ENCODE results near the gene NRG3. TPM values are rescaled to one million over a fixed set of nuclear protein-coding genes. Genes with fewer than 3 reads are reported as not detected.

The NRG3 gene
- total and polyA plus RNA-seq, 2 of the 8 experiments (the other 6 are each of a cell fraction or from before 2014, with no cell fraction given), result 4.2 to 5.0 TPM

GRCh38 chr10:82399850-82400249 lies 524.9 kb downstream of the NRG3 start:
- no peak overlapping the region for H3K23ac ChIP-seq (ENCODE audit: insufficient read length)
- ChIA-PET CTCF (ENCODE audit: partially characterized antibody) (interaction anchor here (0.6 to 1.5 kb wide), 3 partner anchors 13 to 1544 kb away, joined by 3 read pairs; no protein-coding TSS in a partner anchor), POLR2A (ENCODE audit: partially characterized antibody) (no interaction called here)
- H3K4ac ChIP-seq (replicated peaks; ENCODE audit: insufficient read length, low read depth, low read length), result no peak overlapping the region
- H4K5ac ChIP-seq (ENCODE audit: insufficient read length, low read depth, low read length), result no peak overlapping the region
- peaks cover 0 to 2% (median 2%) of the 10 kb centered on the region in 4 experiments; a peak in 1 of 7 replicates for H3K4me1 ChIP-seq (replicated peaks in 1 of 4; ENCODE audit: control insufficient read depth in 3 of 4, insufficient read depth in 4 of 4, low read length in 3 of 4)
- no peak overlapping the region for H3K4me2 ChIP-seq (ENCODE audit: insufficient read depth in 1 of 2, low read depth in 2 of 2, low read length in 2 of 2)
- H3K56ac ChIP-seq (replicated peaks; ENCODE audit: insufficient read length, low read depth, low read length), result no peak overlapping the region
- FAIRE-seq, result no peak
- no peaks in the 10 kb centered on the region for H3K36me3 ChIP-seq (ENCODE audit: control insufficient read depth in 2 of 4, insufficient read depth in 4 of 4, low read length in 3 of 4)
- H2BK15ac ChIP-seq (ENCODE audit: low read length), result no peak overlapping the region
- H3K9me3 ChIP-seq (ENCODE audit: insufficient read depth in 2 of 2, low read depth in 1 of 2, low read length in 1 of 2), result no peaks in the 10 kb centered on the region
- no peak overlapping the region for H2BK120ac ChIP-seq (replicated peaks; ENCODE audit: low read depth, low read length)
- H3K27me3 ChIP-seq (replicated peaks in 1 of 4; ENCODE audit: control insufficient read depth in 3 of 4, extremely low read depth in 1 of 4, insufficient read depth in 3 of 4, low read length in 3 of 4), result no peaks in the 10 kb centered on the region
- no peak overlapping the region for H3K27ac ChIP-seq (ENCODE audit: low read depth, low read length)
- H3K79me1 ChIP-seq (ENCODE audit: low read depth, low read length), result no peaks in the 10 kb centered on the region
- no peak overlapping the region for H3K18ac ChIP-seq (ENCODE audit: extremely low read depth, low read length)
- H4K20me1 ChIP-seq (replicated peaks in 1 of 2; ENCODE audit: control insufficient read depth in 1 of 2, insufficient read depth in 2 of 2, low read length in 2 of 2), result no peaks in the 10 kb centered on the region
- DNase-seq (ENCODE audit: low read depth in 1 of 2, low spot score in 2 of 2), result no peak
- no peak overlapping the region for H2AFZ ChIP-seq (ENCODE audit: low read length)
- H3K14ac ChIP-seq (ENCODE audit: insufficient read length), result no peak overlapping the region
- H3K9ac ChIP-seq (replicated peaks in 1 of 4; ENCODE audit: extremely low read depth in 1 of 4, low read depth in 3 of 4, low read length in 3 of 4), result no peak overlapping the region
- H3K23me2 ChIP-seq (ENCODE audit: low read depth, low read length), result peaks cover 2% of the 10 kb centered on the region; the same call in 1 of the 2 replicates
- H2AK5ac ChIP-seq (ENCODE audit: low read depth, low read length), result no peak overlapping the region
- no peaks in the 10 kb centered on the region for H3K79me2 ChIP-seq (ENCODE audit: control insufficient read depth in 1 of 2, insufficient read depth in 2 of 2, low read length in 2 of 2)
- H3K4me3 ChIP-seq (ENCODE audit: extremely low read depth in 1 of 4, insufficient read depth in 2 of 4, low read depth in 3 of 4, low read length in 4 of 4), result no peak overlapping the region
- H4K8ac ChIP-seq (ENCODE audit: extremely low read depth, insufficient read depth, low read length), result no peak overlapping the region
- WGBS, 2 experiments (ENCODE audit: extremely low coverage in 1 of 2, insufficient coverage in 1 of 2, insufficient read length in 1 of 2, insufficient replicate concordance in 2 of 2, low coverage in 1 of 2, low lambda C conversion rate in 2 of 2, missing lambda C conversion rate in 1 of 2), result 92% methylated on average over 2 of the region's 2 CpGs; no CpG with 5 or more reads in 1 of the 2 experiments
- H2BK12ac ChIP-seq (ENCODE audit: low read depth, low read length), result no peak overlapping the region
- no peak overlapping the region for H4K91ac ChIP-seq (replicated peaks; ENCODE audit: insufficient read length, low read length)
- no peak overlapping the region for H2BK5ac ChIP-seq (ENCODE audit: low read depth, low read length)
- no peak overlapping the region for H2BK20ac ChIP-seq (ENCODE audit: low read length)
- TF ChIP-seq SUZ12 (IDR thresholded peaks at IDR 0.05; ENCODE audit: low read length) (no peak), HDAC6 (IDR thresholded peaks at IDR 0.05; ENCODE audit: low read depth, low read length) (no peak), CHD2 (IDR thresholded peaks at IDR 0.05; ENCODE audit: low read length) (no peak), CTCF (IDR thresholded peaks at IDR 0.05; ENCODE audit: control extremely low read depth in 1 of 3, insufficient read depth in 1 of 3, low read depth in 1 of 3, low read length in 3 of 3) (no peak)
